Gastrocnemius medialis (tissue), 4 donors: ENCODE measurements around the gene TMEM87A. TPM values are rescaled to one million over a fixed set of nuclear protein-coding genes. Genes with fewer than 3 reads are reported as not detected.

Experiments used
- ATAC-seq, 2 donors: fragments of 150-250 bp; one replicate each; pipeline ENCODE4 v1.9.1; 2016
- DNase-seq, 2 donors: peaks; one replicate each; pipeline ENCODE4 v3.0.0-alpha.2; 2019
- H3K27ac ChIP-seq, 4 donors: fragments of 200-600 bp; sonication (generic); 1 replicate in 1 of 4; 2 replicates in 3 of 4; pipeline ENCODE4 v1.5.1; 2016 to 2018; ENCODE audit warnings: mild to moderate bottlenecking in 2 of 4, moderate library complexity in 1 of 4
- H3K27me3 ChIP-seq, 3 donors: fragments of 200-600 bp; sonication (generic) in 2 of 3; 1 replicate in 1 of 3; 2 replicates in 2 of 3; pipeline versions ENCODE4 v1.5.1 to v1.6.0; 2016 to 2019; ENCODE audit warnings: mild to moderate bottlenecking in 1 of 3, moderate library complexity in 1 of 3
- H3K36me3 ChIP-seq, 2 donors: fragments of 200-600 bp; sonication (generic) in 1 of 2; one replicate each; pipeline ENCODE4 v1.5.1; 2017 to 2018
- H3K4me1 ChIP-seq, 2 donors: fragments of 200-600 bp; sonication (generic) in 1 of 2; one replicate each; pipeline ENCODE4 v1.5.1; 2016 to 2017; ENCODE audit warnings: mild to moderate bottlenecking in 2 of 2
- H3K4me3 ChIP-seq, 4 donors: fragments of 200-600 bp; sonication (generic) in 3 of 4; 1 replicate in 1 of 4; 2 replicates in 3 of 4; pipeline ENCODE4 v1.5.1; 2016 to 2019; ENCODE audit warnings: mild to moderate bottlenecking in 2 of 4
- H3K9me3 ChIP-seq, 3 donors: fragments of 200-600 bp; sonication (generic) in 2 of 3; 1 replicate in 1 of 3; 2 replicates in 2 of 3; pipeline ENCODE4 v1.5.1; 2016 to 2019
- CTCF ChIP-seq, 5 experiments: fragments of 450-650 bp in 3 of 5; fragments of 200-600 bp in 2 of 5; sonication (generic) in 2 of 5; IDR thresholded peaks in 4 of 5; conservative IDR thresholded peaks in 1 of 5; 1 replicate in 4 of 5; 2 replicates in 1 of 5; pipeline ENCODE4 v1.5.1; 2016 to 2019; ENCODE audit warnings: antibody characterized with exemption in 5 of 5, mild to moderate bottlenecking in 3 of 5, moderate library complexity in 3 of 5
- POLR2A ChIP-seq, 2 donors: fragments of 450-650 bp; IDR thresholded peaks; one replicate each; pipeline ENCODE4 v1.6.1; 2017; ENCODE audit warnings: antibody characterized with exemption in 2 of 2, mild to moderate bottlenecking in 2 of 2, moderate library complexity in 2 of 2
- in situ Hi-C, 4 donors: fragments of 200-750 bp; cut with MboI; loops; one replicate each; pipeline versions ENCODE4 v1.15.0 to v1.8.0; 2017; ENCODE audit warnings: low sequenced_read_pairs in 4 of 4
- intact Hi-C: fragments of 100-400 bp; cut with DNase I; formaldehyde crosslinking; loops from one replicate; pipeline ENCODE4 v1.15.1; 2023; ENCODE audit warnings: low total_unique reads
- total RNA-seq, 4 donors: library from RNA; depleted of rRNA; stranded (reverse); fragments of >200 nt; gene quantifications; one replicate each; pipeline versions ENCODE4 v1.1.0 to v1.2.3, GENCODE V29; 2016

TMEM87A gene
- total RNA-seq, 4 donors from 2014 or later = 29.4 to 67.6 (median 37.4) TPM

GRCh38 chr15:42287931-42288330 lies 14.7 kb upstream of the TMEM87A start:
- DNase-seq = no peak
- Histone ChIP-seq H3K4me3 (no peak overlapping the region), H3K4me1 (peaks cover 8 to 23% of the 10 kb centered on the region in 2 donors), H3K27ac (no peak overlapping the region), H3K9me3 (no peaks in the 10 kb centered on the region), H3K36me3 (peaks cover 0 to 77% of the 10 kb centered on the region in 2 donors), H3K27me3 (no peaks in the 10 kb centered on the region)
- intact Hi-C loops = no loop called here
- no peak for ATAC-seq
- TF ChIP-seq CTCF (IDR thresholded peaks at IDR 0.05 in 4 of 5, conservative IDR thresholded peaks at IDR 0.05 in 1 of 5) = no peak
- no peak for TF ChIP-seq POLR2A (IDR thresholded peaks at IDR 0.05)
- in situ Hi-C loops = no loop called here

GRCh38 chr15:42286445-42287029 lies 13.3 kb upstream of the TMEM87A start:
- Histone ChIP-seq H3K27ac (peak overlapping the region in 1 of 4 donors; percentile 3), H3K4me3 (no peak overlapping the region), H3K9me3 (no peaks in the 10 kb centered on the region), H3K4me1 (peaks cover 14 to 34% of the 10 kb centered on the region in 2 donors), H3K36me3 (peaks cover 0 to 70% of the 10 kb centered on the region in 2 donors), H3K27me3 (no peaks in the 10 kb centered on the region)
- TF ChIP-seq POLR2A (IDR thresholded peaks at IDR 0.05) (no peak), CTCF (IDR thresholded peaks at IDR 0.05 in 4 of 5, conservative IDR thresholded peaks at IDR 0.05 in 1 of 5) (no peak)
- ATAC-seq (no peak), DNase-seq (no peak)
- in situ Hi-C loops (no loop called here), intact Hi-C loops (no loop called here)

- Histone ChIP-seq H3K27ac (no peak overlapping the region), H3K36me3 (peaks cover 0 to 70% of the 10 kb centered on the region in 2 donors), H3K4me1 (peaks cover 14 to 34% of the 10 kb centered on the region in 2 donors), H3K4me3 (no peak overlapping the region), H3K27me3 (no peaks in the 10 kb centered on the region), H3K9me3 (no peaks in the 10 kb centered on the region)
- intact Hi-C loops = no loop called here
- in situ Hi-C loops = no loop called here
- DNase-seq (no peak), ATAC-seq (no peak)
- TF ChIP-seq CTCF (IDR thresholded peaks at IDR 0.05 in 4 of 5, conservative IDR thresholded peaks at IDR 0.05 in 1 of 5) (no peak), POLR2A (IDR thresholded peaks at IDR 0.05) (no peak)
Measured at GRCh38 chr15:42285034-42285433, 11.8 kb upstream of the TMEM87A start.

- Histone ChIP-seq H3K4me1 (peaks cover 14 to 34% of the 10 kb centered on the region in 2 donors), H3K36me3 (peaks cover 0 to 70% of the 10 kb centered on the region in 2 donors), H3K4me3 (no peak overlapping the region), H3K27me3 (no peaks in the 10 kb centered on the region), H3K9me3 (no peaks in the 10 kb centered on the region), H3K27ac (no peak overlapping the region)
- ATAC-seq (no peak), DNase-seq (no peak)
- intact Hi-C loops = no loop called here
- no peak for TF ChIP-seq POLR2A (IDR thresholded peaks at IDR 0.05)
- TF ChIP-seq CTCF (IDR thresholded peaks at IDR 0.05 in 4 of 5, conservative IDR thresholded peaks at IDR 0.05 in 1 of 5) = no peak
- in situ Hi-C loops = no loop called here
Measured at GRCh38 chr15:42284551-42284950, 11.3 kb upstream of the TMEM87A start.

GRCh38 chr15:42283671-42284070 lies 10.4 kb upstream of the TMEM87A start:
- TF ChIP-seq CTCF (IDR thresholded peaks at IDR 0.05 in 4 of 5, conservative IDR thresholded peaks at IDR 0.05 in 1 of 5) (no peak), POLR2A (IDR thresholded peaks at IDR 0.05) (no peak)
- ATAC-seq (no peak), DNase-seq (no peak)
- intact Hi-C loops = no loop called here
- Histone ChIP-seq H3K27ac (peak overlapping the region in 3 of 4 donors; percentile 1 to 67 (median 10)), H3K27me3 (no peaks in the 10 kb centered on the region), H3K9me3 (no peaks in the 10 kb centered on the region), H3K36me3 (peaks cover 0 to 70% of the 10 kb centered on the region in 2 donors), H3K4me1 (peaks cover 14 to 34% of the 10 kb centered on the region in 2 donors), H3K4me3 (no peak overlapping the region)
- in situ Hi-C loops = no loop called here
